HG03280 (cell line): Measurements from ENCODE around the gene UBTD1.
"Not testable (repeated sequence)": the region's sequence is repeated elsewhere in the genome, so short reads cannot be mapped to it uniquely, and the experiment has no call there.

Experiments
- ATAC-seq: cut with Tn5 transposase; IDR thresholded peaks from one replicate; pipeline ENCODE4 v1.9.1; 2021; ENCODE audit warnings: mild to moderate bottlenecking, moderate library complexity; ENCODE audit not compliant: unreplicated experiment

Gene UBTD1

GRCh38 chr10:97560731-97561381, 62.1 kb downstream of the UBTD1 start:
- not testable (repeated sequence) for ATAC-seq

- not testable (repeated sequence) for ATAC-seq
These were observed 62.8 kb downstream of the UBTD1 start for GRCh38 chr10:97561386-97562077.

- ATAC-seq: not testable (repeated sequence)
These were observed 63.6 kb downstream of the UBTD1 start for GRCh38 chr10:97562329-97562728.

- no peak for ATAC-seq
These were observed 64.6 kb downstream of the UBTD1 start for GRCh38 chr10:97563337-97563736.

- no peak for ATAC-seq
These were observed 66.1 kb downstream of the UBTD1 start for GRCh38 chr10:97564776-97565175.

GRCh38 chr10:97566336-97566996, 67.7 kb downstream of the UBTD1 start:
- ATAC-seq: no peak

- no peak for ATAC-seq
These were observed 69.2 kb downstream of the UBTD1 start for GRCh38 chr10:97567891-97568290.

GRCh38 chr10:97570146-97570788, 71.5 kb downstream of the UBTD1 start:
- ATAC-seq: no peak

GRCh38 chr10:97570789-97571471, 72.2 kb downstream of the UBTD1 start:
- ATAC-seq: no peak

- no peak for ATAC-seq
These were observed 72.9 kb downstream of the UBTD1 start for GRCh38 chr10:97571622-97572021.

- peak; percentile 54 for ATAC-seq
These were observed 73.7 kb downstream of the UBTD1 start, which contains the start of gene ANKRD2 for GRCh38 chr10:97572214-97572989. Gene ANKRD2 (plus strand): TSS chr10:97572779. CDS start chr10:97572789, 10 bp downstream.

- no peak for ATAC-seq
These were observed 74.3 kb downstream of the UBTD1 start for GRCh38 chr10:97573021-97573420.

GRCh38 chr10:97573672-97574071, 74.9 kb downstream of the UBTD1 start:
- no peak for ATAC-seq

- ATAC-seq: no peak
These were observed 75.8 kb downstream of the UBTD1 start for GRCh38 chr10:97574374-97575126.

GRCh38 chr10:97575127-97575668, 76.5 kb downstream of the UBTD1 start:
- no peak for ATAC-seq

GRCh38 chr10:97576487-97576886, 77.8 kb downstream of the UBTD1 start:
- ATAC-seq: not testable (repeated sequence)

GRCh38 chr10:97577701-97578100, 79.0 kb downstream of the UBTD1 start:
- no peak for ATAC-seq

- no peak for ATAC-seq
These were observed 79.6 kb downstream of the UBTD1 start for GRCh38 chr10:97578171-97578844.
